Esophagus squamous epithelium (tissue), 4 donors: ENCODE data around the gene ABHD15.

Experiments
- POLR2A ChIP-seq, 4 donors: fragments of 450-650 bp; IDR thresholded peaks; one replicate each; pipeline ENCODE4 v1.6.1; 2017; ENCODE audit warnings: antibody characterized with exemption in 4 of 4, mild to moderate bottlenecking in 4 of 4, moderate library complexity in 3 of 4
- TF ChIP-seq, protein P1 (sequence below), 6 experiments: fragments of 450-650 bp in 4 of 6; fragments of 200-600 bp in 2 of 6; sonication (generic) in 2 of 6; IDR thresholded peaks; one replicate each; pipeline ENCODE4 v1.5.1; 2016 to 2019; ENCODE audit warnings: antibody characterized with exemption in 6 of 6, mild to moderate bottlenecking in 4 of 6, moderate library complexity in 4 of 6

DNA sequence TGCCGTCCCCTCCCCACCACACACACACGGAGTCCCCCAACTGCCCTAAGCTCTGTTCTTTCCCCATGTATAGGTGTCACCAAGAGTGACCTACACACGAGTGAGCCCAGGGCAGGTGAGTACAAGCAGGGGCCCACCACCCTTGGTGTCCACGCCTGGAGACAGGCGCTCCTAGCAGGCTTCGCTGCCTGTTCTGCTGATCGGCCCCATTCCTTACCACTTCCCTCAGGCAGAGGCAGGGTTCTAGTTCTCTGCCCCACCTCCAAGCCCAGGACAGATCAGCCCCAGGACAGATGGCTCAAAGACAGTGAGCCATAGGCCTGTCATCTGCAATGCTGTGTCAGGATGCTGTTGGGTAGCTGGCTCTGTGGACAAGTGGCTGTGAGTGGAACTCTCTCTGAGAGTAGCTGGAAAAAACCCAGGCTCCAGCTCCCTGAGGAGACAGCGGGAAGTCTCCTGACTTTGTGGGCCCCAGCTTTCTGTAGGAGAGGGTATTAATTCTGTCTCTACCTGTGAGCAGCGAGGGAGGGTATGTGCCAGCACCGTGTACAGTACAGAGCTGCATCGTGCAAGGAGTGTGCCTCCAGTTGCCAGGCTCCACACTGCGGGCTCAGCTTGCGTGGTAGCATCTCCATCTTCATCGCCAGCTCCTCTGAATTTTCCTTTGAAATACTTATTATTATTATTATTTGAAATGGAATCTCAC, 2.6 kb upstream of the ABHD15 start:
- TF ChIP-seq, protein P1, sequence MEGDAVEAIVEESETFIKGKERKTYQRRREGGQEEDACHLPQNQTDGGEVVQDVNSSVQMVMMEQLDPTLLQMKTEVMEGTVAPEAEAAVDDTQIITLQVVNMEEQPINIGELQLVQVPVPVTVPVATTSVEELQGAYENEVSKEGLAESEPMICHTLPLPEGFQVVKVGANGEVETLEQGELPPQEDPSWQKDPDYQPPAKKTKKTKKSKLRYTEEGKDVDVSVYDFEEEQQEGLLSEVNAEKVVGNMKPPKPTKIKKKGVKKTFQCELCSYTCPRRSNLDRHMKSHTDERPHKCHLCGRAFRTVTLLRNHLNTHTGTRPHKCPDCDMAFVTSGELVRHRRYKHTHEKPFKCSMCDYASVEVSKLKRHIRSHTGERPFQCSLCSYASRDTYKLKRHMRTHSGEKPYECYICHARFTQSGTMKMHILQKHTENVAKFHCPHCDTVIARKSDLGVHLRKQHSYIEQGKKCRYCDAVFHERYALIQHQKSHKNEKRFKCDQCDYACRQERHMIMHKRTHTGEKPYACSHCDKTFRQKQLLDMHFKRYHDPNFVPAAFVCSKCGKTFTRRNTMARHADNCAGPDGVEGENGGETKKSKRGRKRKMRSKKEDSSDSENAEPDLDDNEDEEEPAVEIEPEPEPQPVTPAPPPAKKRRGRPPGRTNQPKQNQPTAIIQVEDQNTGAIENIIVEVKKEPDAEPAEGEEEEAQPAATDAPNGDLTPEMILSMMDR (IDR thresholded peaks at IDR 0.05) = no peak
- no peak for TF ChIP-seq POLR2A (IDR thresholded peaks at IDR 0.05)
